ENCODE measurements around the gene SRCAP.

SRCAP gene

GRCh38 chr16:30728321-30728720, 29.4 kb downstream of the SRCAP start:
- FAIRE-seq (no peak), DNase-seq (ENCODE audit: insufficient read length, low spot score) (no peak)

DNA sequence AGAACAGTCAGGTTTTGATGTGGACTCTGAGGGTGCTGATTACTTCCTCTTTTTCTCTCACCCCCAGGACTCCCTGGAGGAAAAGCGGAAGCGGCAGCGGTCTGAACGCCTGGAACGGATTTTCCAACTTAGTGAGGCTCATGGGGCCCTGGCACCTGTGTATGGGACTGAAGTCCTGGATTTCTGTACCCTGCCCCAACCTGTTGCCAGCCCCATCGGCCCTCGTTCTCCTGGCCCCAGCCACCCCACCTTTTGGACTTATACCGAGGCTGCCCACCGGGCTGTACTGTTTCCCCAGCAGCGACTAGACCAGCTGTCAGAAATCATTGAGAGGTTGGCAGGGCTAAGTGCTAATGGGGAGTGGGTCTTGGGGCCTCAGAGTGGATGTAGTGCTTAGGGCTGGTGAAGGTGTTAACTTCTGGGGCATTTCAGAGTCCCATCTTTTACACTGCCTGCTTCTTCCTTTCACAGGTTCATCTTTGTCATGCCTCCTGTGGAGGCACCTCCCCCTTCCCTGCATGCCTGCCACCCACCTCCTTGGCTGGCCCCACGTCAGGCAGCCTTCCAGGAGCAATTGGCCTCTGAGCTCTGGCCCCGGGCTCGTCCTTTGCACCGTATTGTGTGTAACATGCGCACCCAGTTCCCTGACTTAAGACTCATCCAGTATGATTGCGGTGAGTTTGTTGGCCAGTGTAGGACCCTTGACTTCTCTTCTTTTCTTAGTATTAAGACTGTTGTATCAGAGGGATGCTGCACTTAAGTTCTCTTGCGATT, 30.1 kb downstream of the SRCAP start:
- no peak for DNase-seq (ENCODE audit: insufficient read length, low spot score)
- no peak for FAIRE-seq

- no peak for DNase-seq (ENCODE audit: insufficient read length, low spot score)
- no peak for FAIRE-seq
Measured at GRCh38 chr16:30731411-30731810, 32.4 kb downstream of the SRCAP start.

GRCh38 chr16:30736995-30737793, 38.2 kb downstream of the SRCAP start:
- FAIRE-seq: no peak
- no peak for DNase-seq (ENCODE audit: insufficient read length, low spot score)

- DNase-seq (ENCODE audit: insufficient read length, low spot score): no peak
- FAIRE-seq: no peak
Measured at GRCh38 chr16:30737794-30738648, 39.0 kb downstream of the SRCAP start.

GRCh38 chr16:30738984-30739951, 40.3 kb downstream of the SRCAP start:
- DNase-seq (ENCODE audit: insufficient read length, low spot score) (no peak), FAIRE-seq (no peak)

DNA sequence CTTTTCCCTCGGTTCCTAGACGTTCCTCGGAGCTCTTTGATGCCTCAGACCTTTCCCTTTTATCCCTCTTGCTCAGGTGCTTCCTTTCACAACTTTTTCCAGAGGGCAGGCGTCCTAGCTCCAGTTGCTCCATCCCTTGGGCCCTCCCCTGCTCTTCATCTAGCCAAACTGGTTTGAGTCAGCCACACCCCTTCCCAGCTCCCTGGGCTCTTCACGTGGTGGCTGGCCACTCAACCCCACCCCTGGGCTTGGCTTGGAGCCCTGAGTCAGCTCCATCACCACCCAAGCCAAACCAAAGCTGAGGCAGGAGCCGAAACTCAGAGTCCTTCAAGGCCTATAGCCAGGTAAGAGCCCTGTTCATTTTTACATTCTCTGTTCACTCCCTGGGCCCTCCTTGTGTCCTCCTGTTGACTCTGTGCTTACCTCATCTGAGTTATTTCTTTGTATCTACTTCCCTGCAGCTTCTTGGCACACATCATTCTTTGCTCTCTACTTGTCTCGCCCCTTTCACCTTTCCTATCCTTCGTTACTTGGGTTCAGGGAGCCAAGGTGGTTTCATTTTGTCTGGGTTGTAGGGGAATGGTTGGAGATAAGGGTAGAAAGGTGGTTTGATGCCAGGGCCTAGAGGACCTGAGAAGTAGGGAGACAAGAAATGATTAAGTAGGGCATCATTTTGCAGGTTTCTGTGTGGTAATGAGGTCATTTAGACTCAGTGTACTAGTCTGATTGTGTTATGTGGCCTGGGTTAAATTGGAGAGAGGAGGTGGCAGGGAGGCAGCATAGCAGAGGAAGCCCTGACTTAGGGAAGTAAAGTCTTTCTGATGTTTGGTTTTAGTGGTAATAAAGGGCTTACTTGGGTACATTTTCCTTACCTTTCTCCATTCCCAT, 41.6 kb downstream of the SRCAP start:
- DNase-seq (ENCODE audit: insufficient read length, low spot score): no peak
- no peak for FAIRE-seq

- DNase-seq (ENCODE audit: insufficient read length, low spot score) (no peak), FAIRE-seq (no peak)
Measured at GRCh38 chr16:30741461-30741914, 42.5 kb downstream of the SRCAP start.

DNA sequence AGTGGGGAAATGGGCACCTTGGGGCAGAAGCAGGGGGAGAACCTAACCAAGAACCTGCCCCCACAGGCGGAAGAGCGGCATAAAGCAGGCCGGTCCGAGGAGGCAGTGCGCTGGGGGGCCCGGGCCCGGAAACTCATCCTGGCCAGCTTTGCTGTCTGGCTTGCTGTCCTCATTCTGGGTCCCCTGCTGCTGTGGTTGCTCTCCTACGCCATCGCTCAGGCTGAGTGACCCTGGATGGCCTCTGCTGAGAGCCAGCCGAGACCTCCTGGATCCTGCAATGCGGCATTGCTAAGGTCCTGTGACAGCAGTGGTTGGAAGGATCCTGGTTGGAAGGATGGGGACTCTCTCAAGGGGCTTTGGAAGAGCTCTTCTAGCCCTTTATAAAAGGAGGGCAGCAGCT, 44.7 kb downstream of the SRCAP start:
- FAIRE-seq (no peak), DNase-seq (ENCODE audit: insufficient read length, low spot score) (no peak)

- no peak for DNase-seq (ENCODE audit: insufficient read length, low spot score)
- FAIRE-seq: no peak
Measured at GRCh38 chr16:30744183-30744582, 45.2 kb downstream of the SRCAP start.

DNA sequence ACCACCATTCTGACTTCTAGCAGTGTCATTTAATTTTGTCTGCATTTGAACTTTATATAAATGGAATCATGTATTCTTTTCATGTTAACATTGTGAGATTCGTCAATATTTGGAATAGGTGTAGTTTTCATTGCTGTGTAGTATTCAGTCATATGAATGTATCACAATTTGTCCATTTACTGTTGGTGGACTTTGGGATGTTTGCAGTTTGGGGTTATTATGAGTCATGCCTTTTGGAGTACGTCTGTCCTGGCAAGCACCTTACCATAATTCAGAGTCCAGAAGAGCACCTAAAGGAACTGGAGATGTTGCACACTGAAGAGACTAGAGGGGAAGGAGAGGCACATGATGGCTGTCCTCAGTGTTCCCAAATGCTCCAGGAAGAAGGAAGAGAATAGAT, 46.1 kb downstream of the SRCAP start:
- DNase-seq (ENCODE audit: insufficient read length, low spot score) (no peak), FAIRE-seq (no peak)

DNA sequence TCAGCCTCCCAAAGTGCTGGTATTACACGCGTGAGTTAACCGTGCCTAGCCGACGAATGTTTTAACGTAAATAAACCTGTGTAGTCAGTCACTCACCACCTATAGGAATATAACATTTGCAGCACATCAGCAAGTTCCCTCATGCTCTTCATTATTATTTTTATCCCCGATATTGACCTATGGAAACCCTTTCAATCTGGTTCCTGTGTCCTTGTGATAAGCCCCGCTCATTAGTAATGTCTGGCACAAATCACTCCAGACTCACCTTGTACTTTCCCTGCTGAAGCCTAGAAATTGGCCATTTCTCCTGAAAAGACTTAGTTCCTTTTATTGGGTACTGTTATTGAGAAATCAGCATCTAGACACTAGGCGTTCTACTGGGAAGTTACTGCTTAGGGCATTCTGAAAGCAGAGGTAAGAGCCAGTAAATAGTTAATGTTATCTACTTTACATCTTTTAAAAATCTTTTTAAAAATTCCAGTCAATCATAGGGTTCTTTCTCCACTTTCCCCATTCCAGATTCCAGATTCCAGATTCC, 47.7 kb downstream of the SRCAP start:
- FAIRE-seq (no peak), DNase-seq (ENCODE audit: insufficient read length, low spot score) (no peak)

GRCh38 chr16:30747331-30747730, 48.4 kb downstream of the SRCAP start:
- no peak for DNase-seq (ENCODE audit: insufficient read length, low spot score)
- peak; percentile 44 for FAIRE-seq

- DNase-seq (ENCODE audit: insufficient read length, low spot score): peak; percentile 98
- peak; percentile 98 for FAIRE-seq
Measured at GRCh38 chr16:30747799-30748633, 49.0 kb downstream of the SRCAP start, which contains the start of gene PHKG2. PHKG2 (plus strand) TSS chr16:30748425; CDS start chr16:30748821, 396 bp downstream.

DNA sequence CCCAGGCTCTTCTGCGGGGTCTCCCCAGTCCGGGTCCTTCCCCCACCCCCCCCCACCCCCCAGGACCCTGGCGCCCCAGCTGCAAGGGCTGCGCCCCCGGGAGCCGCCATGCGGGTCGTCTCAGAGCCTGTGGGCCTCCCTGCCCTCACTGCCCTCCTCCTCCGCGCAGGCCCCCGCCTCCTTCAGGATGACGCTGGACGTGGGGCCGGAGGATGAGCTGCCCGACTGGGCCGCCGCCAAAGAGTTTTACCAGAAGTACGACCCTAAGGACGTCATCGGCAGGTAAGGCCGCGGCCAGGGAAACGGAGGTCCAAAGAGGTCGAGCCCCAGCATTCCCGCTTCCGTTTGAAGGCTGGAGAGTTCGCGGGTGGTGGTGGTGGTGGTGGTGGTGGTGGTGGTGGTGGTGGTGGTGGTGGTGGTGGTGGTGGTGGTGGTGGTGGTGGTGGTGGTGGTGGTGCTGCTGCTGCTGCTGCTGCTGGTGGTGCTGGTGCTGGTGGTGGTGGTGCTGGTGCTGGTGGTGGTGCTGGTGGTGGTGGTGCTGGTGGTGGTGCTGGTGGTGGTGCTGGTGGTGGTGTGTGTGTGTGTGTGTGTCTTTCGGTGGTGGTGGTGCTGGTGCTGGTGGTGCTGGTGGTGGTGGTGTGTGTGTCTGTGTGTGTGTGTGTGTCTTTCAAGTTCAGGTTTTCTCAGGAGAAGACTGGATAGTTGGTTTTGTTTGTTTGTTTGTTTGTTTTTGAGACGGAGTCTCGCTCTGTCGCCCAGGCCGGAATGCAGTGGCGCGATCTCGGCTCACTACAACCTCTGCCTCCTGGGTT, 49.9 kb downstream of the SRCAP start:
- FAIRE-seq: no peak
- no peak for DNase-seq (ENCODE audit: insufficient read length, low spot score)

- FAIRE-seq (no peak), DNase-seq (ENCODE audit: insufficient read length, low spot score) (no peak)
Measured at GRCh38 chr16:30750201-30750600, 51.2 kb downstream of the SRCAP start.
